GM19324 (cell line): ENCODE data around the gene PFDN4.
"Not testable (repeated sequence)": the region's sequence is repeated elsewhere in the genome, so short reads cannot be mapped to it uniquely, and the experiment has no call there.

Experiments used
- ATAC-seq: cut with Tn5 transposase; IDR thresholded peaks from one replicate; pipeline ENCODE4 v1.9.1; 2021; ENCODE audit warnings: mild to moderate bottlenecking, moderate library complexity; ENCODE audit not compliant: unreplicated experiment, low FRiP score

Gene PFDN4

DNA sequence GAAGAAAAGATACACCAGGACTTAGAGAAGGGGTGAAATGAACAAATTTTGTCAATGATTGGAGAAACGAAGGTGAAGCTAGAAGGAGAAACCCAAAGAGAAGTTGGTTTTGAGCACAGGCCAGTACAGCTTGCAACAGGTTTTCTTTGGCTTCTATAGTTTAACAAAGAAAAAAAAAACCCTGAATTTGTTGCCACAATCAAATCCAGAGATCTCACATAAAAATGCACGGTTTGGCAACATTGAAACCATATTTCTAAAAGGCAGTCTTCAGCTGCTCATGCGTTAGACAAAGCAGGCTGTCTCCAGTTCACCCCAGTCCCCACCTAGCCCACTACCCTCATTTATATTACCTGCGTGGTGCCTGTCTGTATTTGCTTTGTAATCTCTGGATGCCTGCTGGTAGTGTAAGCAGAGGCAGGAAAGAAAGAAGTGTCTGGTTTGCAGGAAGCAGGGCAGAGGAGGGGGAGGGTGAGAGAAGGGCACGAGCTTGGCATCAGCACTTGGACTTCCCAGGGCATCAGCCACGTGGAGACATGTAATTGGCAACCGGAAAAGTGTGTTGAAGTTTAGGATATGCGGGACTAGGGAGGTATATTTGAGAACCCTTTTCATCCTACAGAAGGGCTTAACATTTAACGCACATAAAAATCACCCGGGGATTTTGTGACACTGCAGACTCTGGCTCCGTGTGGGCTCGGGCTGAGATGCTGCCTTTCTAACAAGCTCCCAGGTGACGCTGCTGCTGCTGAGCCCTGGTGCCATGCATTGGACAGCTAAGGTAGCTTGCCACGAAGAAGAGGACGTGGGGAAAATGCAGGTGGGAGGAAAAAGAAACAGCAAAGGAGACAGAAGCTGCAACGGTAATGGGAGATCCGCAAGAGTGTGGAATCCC lies 14.4 kb downstream of the PFDN4 start:
- no peak for ATAC-seq

DNA sequence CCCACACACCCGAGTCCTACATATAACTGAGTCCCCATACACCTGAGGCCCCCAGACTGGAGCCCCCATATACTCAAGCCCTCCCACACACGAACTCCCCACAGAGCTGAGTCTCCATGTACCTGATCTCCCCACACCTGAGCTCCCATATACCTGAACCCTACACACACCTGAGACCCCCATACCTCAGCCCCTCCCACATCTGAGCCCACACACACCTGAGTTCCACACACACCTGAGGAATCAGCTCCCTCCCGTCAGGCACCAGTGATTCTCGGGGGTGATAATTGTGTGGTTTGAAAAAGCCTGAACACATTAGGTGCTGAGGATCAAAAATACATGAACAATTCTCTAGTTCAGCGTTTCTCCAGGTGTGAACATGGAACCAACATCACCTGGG lies 15.4 kb downstream of the PFDN4 start:
- no peak for ATAC-seq

DNA sequence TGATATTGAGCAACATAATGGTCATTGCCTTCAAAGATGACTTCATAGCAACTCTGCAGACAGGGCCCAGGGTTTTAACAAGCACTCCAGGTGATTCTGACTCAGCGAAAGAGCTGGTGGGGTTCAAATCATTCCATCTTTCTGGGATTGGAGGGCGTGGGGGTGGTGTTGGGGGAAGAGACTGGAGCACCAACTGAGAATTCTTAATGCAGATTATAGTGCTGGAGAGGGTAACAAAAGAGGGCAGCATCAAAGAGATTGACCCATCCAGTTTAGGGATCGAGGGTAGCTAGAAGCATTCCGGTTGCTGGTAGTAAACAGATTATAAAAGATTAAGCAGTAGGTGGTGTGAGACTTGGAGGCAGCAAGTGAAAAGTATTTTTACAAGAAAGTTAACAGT lies 15.9 kb downstream of the PFDN4 start:
- no peak for ATAC-seq

DNA sequence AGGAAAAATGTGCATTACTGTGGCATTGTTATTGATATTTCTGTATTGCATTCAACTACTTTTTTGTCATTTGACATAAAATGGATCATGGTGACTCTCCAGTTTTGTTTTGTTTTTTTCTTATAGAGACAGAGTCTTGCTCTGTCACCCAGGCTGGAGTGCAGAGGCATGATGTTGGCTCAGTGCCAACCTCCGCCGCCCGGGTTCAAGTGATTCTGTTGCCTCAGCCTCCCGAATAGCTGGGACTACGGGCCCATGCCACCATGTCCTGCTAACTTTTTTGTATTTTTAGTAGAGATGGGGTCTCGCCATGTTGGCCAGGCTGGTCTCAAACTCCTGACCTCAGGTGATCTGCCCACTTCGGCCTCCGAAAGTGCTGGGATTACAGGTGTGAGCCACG lies 16.8 kb downstream of the PFDN4 start:
- not testable (repeated sequence) for ATAC-seq

DNA sequence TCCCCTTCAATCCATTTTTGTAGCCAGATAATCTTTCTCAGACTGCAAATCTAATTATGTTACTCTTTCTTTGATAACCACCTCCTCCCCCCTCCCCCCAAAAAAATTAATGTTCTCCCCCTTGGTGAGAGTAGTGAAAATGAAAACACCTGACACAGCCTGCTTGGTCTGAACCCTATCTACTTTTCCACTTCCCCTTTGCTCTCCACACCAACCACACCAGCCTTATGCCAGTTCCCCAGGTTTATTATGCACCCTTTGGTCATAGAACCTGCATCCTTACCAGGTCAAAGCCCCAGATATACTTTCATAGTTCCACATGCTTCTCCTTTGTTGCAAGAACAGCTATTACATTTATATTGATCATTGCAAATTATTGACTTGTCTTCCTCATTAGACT lies 19.4 kb downstream of the PFDN4 start:
- peak; percentile 90 for ATAC-seq

DNA sequence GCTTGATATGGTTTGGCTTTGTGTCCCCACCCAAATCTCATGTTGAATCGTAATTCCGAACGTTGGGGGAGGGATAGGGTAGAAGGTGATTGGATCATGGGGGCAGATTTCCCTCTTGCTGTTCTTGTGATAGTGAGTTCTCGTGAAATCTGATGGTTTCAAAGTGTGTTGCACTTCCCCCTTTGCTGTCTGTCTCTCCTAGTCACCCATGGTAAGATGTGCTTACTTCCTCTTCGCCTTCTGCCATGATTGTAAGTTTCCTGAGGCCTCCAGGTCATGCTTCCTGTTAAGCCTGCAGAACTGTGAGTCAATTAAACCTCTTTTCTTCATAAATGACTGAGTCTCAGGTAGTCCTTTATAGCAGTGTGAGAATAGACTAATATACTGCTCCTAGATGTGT lies 19.9 kb downstream of the PFDN4 start:
- no peak for ATAC-seq

DNA sequence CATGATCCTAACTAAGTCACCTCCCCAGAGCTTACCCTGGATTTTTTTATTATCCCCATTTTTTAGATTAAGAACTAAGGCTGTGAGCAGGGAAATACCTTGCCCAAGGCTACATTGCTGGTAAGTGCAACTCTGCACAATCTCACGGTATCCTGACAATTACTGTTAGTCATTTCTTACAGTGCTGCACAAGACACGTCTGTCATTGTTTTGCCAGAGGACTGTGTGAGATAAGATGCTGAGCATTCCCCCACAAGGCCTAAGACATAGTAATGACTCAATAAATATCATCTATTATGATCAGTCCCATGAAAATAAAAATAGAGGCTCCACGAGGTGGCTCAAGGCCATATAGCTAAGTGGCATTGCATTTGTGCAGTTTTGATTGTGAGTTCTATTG lies 21.0 kb downstream of the PFDN4 start:
- no peak for ATAC-seq

DNA sequence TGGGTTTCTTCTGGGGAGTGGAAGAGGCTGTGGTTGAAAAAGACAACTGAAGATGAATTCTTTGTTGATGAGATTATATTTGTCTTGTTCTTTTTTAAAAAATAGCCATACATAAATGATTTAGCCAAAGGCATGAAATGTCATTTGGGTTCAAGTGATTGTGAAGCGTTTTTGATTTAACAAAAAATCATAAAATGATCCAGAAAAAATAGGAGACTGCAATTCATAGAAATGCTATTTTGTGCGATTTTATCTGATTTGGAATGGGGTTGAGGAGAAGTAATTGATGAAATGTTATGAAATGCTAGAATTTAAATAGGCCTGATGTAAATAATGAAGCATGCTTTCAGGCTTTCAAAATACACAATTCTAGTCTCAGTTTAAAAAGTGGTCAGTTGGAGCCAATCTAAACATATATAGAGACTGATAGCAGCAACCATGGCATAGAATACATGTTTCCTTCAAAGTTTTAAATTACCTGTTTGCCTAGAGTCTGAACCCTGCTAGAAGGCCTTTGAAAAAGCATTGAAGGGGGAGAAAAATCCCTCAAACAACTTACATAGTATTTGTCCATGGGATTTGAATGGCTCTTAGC lies 21.8 kb downstream of the PFDN4 start:
- ATAC-seq = no peak

DNA sequence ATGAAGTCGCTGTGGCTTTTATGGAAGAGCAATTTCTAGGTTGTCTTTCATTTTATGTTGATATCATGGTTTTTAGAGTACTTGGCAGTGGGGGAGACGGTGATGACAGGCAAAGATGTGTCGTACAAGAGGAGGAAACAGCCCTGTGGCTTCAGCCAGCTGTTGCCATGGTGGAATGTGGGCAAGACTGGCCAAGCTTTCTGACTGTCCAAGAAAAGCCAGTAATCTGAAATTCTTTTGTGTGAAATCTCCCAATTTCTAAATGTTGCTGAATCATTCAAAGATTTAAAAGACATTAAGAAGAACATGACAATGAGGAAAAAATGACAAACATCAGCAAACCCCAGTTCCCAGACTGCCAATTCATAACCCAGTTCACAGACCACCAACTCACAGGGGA lies 23.1 kb downstream of the PFDN4 start:
- no peak for ATAC-seq

DNA sequence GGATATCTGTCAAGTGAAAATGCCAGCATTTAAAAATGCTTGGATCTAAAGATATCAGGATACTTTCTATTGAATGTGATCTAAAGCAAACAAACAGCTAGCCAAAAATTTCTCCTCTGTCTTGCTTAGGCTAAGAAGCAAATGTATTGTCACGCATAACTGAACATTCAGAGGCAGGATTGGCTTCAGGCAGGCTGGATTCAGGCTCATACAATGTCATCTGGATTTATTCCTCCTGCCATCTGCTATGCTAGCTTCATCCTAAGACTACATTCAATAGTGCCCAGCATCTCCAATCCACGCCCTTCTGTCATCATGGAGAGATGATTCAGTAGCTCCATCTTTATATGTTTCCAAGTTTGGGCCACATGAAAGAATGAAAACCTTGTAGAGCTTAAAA lies 27.1 kb downstream of the PFDN4 start:
- no peak for ATAC-seq

DNA sequence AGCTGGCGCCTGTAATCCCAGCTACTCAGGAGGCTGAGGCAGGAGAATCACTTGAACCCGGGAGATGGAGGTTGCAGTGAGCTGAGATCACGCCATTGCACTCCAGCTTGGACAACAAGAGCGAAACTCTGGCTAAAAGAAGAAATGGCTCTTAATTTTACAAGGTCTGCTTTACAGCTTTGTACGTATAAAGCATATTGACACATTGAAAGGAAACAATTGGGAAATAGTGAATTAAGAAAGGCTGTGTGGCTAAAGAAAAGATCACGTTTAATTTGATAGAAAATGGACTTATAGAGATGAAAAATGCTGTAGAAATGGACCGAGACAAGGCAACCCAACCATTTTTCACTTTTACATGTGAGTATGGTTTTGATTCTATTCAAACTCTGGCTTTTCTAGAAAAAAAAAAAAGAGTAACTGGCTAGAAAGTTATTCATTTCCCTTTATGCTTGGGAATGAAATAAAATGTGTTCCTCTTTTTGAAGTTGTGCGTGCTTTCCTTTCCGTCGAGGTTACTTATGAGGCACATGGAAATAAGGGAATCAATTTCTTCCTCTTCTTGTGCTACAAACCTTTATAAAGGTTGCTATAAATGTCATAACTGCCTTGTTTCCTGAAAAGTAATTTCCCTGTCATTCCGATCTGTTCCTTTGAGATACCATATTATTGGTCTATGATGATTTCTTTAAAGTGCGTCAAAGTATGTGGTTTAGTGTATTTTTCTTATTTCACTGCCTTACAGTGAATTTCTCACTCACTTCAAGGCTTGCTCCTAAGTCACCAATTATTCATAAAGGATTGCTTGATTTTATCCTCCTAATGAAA lies 29.4 kb downstream of the PFDN4 start:
- ATAC-seq = no peak

DNA sequence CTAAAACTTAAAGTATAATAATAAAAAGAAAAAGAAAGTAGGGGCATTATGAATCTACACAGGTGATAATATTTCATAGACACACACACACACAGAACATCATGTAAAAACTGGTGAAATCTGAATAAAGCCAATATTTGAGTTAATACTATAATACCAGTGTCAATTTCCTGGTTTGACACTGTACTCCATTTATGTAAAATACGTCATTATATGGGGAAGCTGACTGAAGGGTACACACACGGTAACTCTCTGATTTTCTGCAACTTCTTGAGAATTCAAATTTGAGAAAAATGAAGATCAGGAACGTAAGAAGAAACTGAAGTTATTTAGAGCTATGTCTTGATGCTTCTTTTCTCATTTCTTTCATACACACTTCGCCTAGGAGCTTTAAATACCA lies 36.2 kb downstream of the PFDN4 start:
- ATAC-seq = no peak

DNA sequence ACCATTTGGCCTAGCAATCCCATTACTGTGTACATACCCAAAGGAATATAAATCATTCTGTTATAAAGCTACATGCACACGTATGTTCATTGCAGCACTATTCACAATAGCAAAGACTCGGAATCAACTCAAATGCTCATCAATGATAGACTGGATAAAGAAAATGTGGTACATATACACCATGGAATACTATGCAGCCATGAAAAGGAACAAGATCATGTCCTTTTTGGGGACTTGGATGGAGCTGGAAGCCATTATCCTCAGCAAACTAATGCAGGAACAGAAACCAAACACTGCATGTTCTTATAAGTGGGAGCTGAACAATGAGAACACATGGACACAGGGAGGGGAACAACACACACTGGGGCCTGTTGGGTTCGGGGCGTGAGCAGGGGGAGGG lies 40.8 kb downstream of the PFDN4 start:
- not testable (repeated sequence) for ATAC-seq

DNA sequence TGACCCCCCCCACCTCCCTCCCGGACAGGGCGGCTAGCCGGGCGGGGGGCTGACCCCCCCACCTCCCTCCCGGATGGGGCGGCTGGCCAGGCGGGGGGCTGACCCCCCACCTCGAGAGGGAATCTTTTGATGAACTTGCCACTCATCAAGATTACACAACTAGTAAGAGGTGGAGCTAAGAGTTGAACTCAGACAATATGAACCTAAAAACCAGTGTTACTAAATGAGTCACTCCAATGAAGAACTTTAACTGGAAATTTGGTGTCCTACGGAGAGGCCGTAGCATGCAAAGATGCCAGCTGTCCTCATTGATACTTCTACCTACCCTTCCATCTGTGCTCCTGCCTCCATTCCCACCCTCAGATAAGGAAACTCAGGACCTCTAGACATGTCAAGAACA lies 42.8 kb downstream of the PFDN4 start:
- no peak for ATAC-seq

DNA sequence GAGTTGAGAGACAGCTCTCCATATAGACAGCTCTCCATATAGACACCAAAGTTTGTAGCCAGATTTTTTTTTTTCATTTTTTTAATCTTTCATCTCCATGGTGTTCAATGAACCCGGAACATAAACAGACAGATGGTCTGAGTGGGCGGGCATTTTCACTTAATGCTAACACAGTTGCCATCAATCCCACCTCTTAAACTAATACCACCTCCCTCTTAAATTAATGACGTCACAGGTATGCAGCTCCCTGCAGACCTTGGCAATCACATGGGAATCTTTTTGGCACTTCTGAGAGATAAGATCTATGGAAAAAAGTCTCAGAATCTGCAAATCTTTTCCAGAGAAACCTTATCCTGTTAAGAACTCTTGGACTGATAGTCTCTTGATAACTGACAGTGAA lies 43.2 kb downstream of the PFDN4 start:
- no peak for ATAC-seq

DNA sequence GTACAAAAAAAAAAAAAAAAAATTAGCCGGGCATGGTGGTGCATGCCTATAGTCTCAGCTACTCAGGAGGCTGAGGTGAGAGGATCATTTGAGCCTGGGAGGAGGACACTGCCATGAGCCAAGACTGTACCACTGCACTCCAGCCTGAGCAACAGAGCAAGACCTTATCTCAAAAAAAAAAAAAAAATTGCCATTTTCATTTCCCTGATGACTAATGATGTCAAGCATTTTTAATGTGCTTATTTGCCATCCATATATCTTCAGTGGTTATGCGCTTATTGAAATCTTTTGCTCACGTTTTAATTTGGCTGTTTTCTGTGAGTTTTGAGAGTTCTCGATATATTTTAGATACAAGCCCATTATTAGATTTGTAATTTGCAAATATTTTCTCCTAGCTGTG lies 46.7 kb downstream of the PFDN4 start:
- no peak for ATAC-seq

DNA sequence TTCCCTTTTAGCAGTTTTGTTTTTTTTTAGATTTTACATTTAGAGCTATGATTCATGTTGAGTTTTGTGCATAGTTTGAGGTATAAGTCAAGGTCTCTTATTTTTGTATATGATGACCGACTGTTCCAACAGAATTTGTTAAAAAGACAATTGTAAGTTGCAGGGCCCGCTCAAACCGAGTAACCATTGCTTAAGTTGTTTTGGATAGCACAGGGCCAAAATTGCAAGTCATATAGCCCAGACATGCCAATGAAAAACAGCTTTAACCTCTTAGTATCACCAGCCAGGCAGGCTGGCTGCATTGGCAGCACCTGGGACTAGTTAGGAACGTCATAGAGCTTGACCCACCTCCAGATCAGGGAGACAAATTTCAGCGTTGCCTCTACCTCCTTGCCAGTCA lies 47.3 kb downstream of the PFDN4 start:
- no peak for ATAC-seq

DNA sequence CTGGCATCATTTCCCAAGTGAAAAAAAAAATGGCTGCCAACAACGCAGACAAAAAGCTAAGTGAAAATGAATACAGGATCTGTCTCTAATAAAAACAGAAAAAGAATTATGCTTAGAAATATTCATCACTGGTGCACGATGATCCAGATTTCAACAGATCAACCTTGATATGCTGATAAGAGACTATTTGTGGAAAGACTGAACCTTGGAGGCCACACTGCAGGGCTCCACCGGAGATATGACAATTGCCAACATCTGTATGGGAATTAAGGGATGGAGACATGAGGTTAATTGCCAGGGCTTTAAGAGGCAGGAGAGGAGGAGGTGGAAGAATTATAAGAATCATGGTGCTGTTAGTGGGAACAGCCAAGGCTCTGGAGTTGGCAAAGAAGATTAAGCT lies 48.3 kb downstream of the PFDN4 start:
- no peak for ATAC-seq

DNA sequence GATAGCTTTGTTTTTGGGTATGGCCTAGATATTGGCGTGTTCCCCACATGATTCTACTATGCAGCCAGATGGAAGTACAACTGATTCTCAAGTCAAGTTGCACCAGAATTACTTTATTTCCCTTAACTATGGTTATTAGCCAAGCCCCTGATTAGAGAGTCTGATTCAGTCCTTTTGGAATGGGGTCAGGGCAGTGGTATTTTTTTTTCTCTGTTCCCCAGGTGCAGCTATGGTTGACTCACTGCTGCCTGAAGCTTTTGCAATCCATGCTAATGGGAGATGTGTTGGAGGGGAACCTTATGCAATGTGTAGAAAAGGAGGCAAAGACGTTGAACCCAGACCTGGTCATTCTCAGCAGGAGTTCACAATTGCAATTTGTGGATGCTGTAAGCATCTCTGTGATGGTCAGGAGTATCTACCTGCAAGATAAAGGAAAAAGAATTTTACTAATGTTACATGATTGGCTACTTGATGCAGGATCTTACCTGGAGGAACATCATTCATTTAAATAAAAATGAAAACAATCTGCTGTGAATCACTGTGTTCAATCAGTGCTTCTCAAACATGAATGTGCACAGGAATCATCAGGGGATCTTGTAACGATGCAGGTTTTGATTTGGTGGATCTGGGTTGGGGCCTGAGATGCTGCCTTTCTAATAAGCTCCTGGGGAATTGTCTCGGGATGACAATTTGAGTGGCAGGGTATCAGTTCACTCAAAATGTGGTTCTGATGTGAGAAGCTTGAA lies 49.4 kb downstream of the PFDN4 start:
- ATAC-seq = no peak

DNA sequence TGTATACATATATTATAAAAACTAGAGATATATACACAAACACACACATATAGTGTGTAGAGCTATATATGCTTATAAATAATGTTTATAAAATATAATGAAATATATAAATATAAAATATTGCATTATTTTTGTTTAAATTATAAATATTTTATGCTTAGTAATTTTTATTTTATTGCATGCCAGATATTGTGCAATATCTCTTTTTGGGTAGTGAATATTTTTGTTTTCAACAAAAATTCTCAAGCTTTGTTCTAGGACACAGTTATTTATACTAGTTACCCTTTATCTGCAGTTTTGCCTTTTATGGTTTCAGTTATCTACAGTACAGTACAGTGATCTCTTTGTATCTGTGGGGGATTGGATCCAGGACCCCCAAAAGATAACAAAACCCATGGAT lies 52.2 kb downstream of the PFDN4 start:
- no peak for ATAC-seq

DNA sequence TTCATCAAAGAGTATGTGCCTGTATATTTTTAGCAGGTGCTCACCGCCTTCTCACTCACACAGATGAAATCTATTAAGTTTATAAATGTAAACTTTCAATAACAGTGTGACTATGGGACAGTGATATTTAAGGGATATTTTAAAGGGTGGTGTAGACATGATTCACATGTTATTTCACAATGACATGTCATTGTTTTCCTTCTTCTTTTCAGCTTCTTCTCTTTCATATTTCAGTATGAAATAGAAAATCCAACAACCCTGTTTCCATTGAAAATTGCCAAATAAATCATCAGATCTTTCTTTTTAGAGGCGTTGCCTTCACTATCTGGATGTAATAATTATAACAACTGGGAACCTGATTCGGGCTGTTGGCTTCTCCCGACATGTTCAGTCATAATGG lies 54.8 kb downstream of the PFDN4 start:
- no peak for ATAC-seq
